ENCODE data around the gene GNAT1.

GNAT1 gene

GRCh38 chr3:50192689-50193141 is 1.3 kb downstream of the GNAT1 start:
- Histone ChIP-seq H3K27ac (ENCODE audit: low read depth, low read length) (no peak overlapping the region), H3K4me3 (ENCODE audit: insufficient read depth, low read length, poor library complexity, severe bottlenecking) (no peak overlapping the region), H3K36me3 (ENCODE audit: low read length) (no peaks in the 10 kb centered on the region), H3K4me2 (ENCODE audit: low read depth, low read length, poor library complexity, severe bottlenecking) (no peak overlapping the region), H3K9me3 (ENCODE audit: insufficient read depth, low read length) (no peaks in the 10 kb centered on the region), H3K9ac (ENCODE audit: low read length) (no peak overlapping the region), H2AFZ (ENCODE audit: low read depth, low read length, severe bottlenecking) (no peak overlapping the region), H3K9me2 (replicated peaks; ENCODE audit: insufficient read depth, low read length) (no peaks in the 10 kb centered on the region), H3F3A (ENCODE audit: insufficient read depth) (no peaks in the 10 kb centered on the region), H3K79me2 (ENCODE audit: insufficient read depth, low read length) (no peaks in the 10 kb centered on the region), H3K27me3 (ENCODE audit: low read length) (no peaks in the 10 kb centered on the region), H4K20me1 (ENCODE audit: low read depth, low read length) (no peaks in the 10 kb centered on the region)
- TF ChIP-seq EZH2phosphoT487 (conservative IDR thresholded peaks at IDR 0.05; ENCODE audit: low read length), result no peak
- peak; percentile 83 for TF ChIP-seq CTCF (IDR thresholded peaks at IDR 0.05; ENCODE audit: insufficient read depth, low read length, poor library complexity, severe bottlenecking)

DNA sequence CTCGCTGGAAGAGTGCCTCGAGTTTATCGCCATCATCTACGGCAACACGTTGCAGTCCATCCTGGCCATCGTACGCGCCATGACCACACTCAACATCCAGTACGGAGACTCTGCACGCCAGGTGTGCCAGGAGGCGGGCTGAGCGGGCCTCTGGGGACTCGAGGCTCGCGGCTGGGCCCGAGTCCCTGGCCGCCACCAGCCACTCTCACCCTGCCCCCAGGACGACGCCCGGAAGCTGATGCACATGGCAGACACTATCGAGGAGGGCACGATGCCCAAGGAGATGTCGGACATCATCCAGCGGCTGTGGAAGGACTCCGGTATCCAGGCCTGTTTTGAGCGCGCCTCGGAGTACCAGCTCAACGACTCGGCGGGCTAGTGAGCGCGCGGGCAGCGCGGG is 1.9 kb downstream of the GNAT1 start:
- no peaks in the 10 kb centered on the region for H3K27me3 ChIP-seq (ENCODE audit: low read length)
- H3K79me2 ChIP-seq (ENCODE audit: insufficient read depth, low read length), result no peaks in the 10 kb centered on the region
- no peak overlapping the region for H3K27ac ChIP-seq (ENCODE audit: low read depth, low read length)
- no peak overlapping the region for H3K9ac ChIP-seq (ENCODE audit: low read length)
- no peaks in the 10 kb centered on the region for H4K20me1 ChIP-seq (ENCODE audit: low read depth, low read length)
- H2AFZ ChIP-seq (ENCODE audit: low read depth, low read length, severe bottlenecking), result no peak overlapping the region
- no peak overlapping the region for H3K4me3 ChIP-seq (ENCODE audit: insufficient read depth, low read length, poor library complexity, severe bottlenecking)
- TF ChIP-seq CTCF (IDR thresholded peaks at IDR 0.05; ENCODE audit: insufficient read depth, low read length, poor library complexity, severe bottlenecking), result no peak
- no peak for TF ChIP-seq EZH2phosphoT487 (conservative IDR thresholded peaks at IDR 0.05; ENCODE audit: low read length)
- no peaks in the 10 kb centered on the region for H3K9me2 ChIP-seq (replicated peaks; ENCODE audit: insufficient read depth, low read length)
- H3K36me3 ChIP-seq (ENCODE audit: low read length), result no peaks in the 10 kb centered on the region
- H3K9me3 ChIP-seq (ENCODE audit: insufficient read depth, low read length), result no peaks in the 10 kb centered on the region
- no peaks in the 10 kb centered on the region for H3F3A ChIP-seq (ENCODE audit: insufficient read depth)
- no peak overlapping the region for H3K4me2 ChIP-seq (ENCODE audit: low read depth, low read length, poor library complexity, severe bottlenecking)

- Histone ChIP-seq H3K27ac (ENCODE audit: low read depth, low read length) (no peak overlapping the region), H3K4me3 (ENCODE audit: insufficient read depth, low read length, poor library complexity, severe bottlenecking) (no peak overlapping the region), H4K20me1 (ENCODE audit: low read depth, low read length) (no peaks in the 10 kb centered on the region), H3F3A (ENCODE audit: insufficient read depth) (no peaks in the 10 kb centered on the region), H2AFZ (ENCODE audit: low read depth, low read length, severe bottlenecking) (no peak overlapping the region), H3K36me3 (ENCODE audit: low read length) (no peaks in the 10 kb centered on the region), H3K4me2 (ENCODE audit: low read depth, low read length, poor library complexity, severe bottlenecking) (no peak overlapping the region), H3K9me3 (ENCODE audit: insufficient read depth, low read length) (no peaks in the 10 kb centered on the region), H3K9me2 (replicated peaks; ENCODE audit: insufficient read depth, low read length) (no peaks in the 10 kb centered on the region), H3K27me3 (ENCODE audit: low read length) (no peaks in the 10 kb centered on the region), H3K79me2 (ENCODE audit: insufficient read depth, low read length) (no peaks in the 10 kb centered on the region), H3K9ac (ENCODE audit: low read length) (no peak overlapping the region)
- no peak for TF ChIP-seq CTCF (IDR thresholded peaks at IDR 0.05; ENCODE audit: insufficient read depth, low read length, poor library complexity, severe bottlenecking)
- TF ChIP-seq EZH2phosphoT487 (conservative IDR thresholded peaks at IDR 0.05; ENCODE audit: low read length), result no peak
Observed at GRCh38 chr3:50193746-50194127, 2.3 kb downstream of the GNAT1 start.

Measured in SU-DHL-6 (cell line).